ENCODE results near the gene DDX25. TPM values are rescaled to one million over a fixed set of nuclear protein-coding genes. Genes with fewer than 3 reads are reported as not detected.
"Not testable (repeated sequence)": the region's sequence is repeated elsewhere in the genome, so short reads cannot be mapped to it uniquely, and the experiment has no call there.

The DDX25 gene
- total RNA-seq, 1 donor from 2014 or later, result not detected

GRCh38 chr11:125904678-125905077 is 370 bp downstream of the DDX25 start:
- no peak for ATAC-seq

GRCh38 chr11:125910226-125910849 is 6.0 kb downstream of the DDX25 start:
- ATAC-seq, result no peak

GRCh38 chr11:125914601-125915000 is 10.3 kb downstream of the DDX25 start:
- not testable (repeated sequence) for ATAC-seq

- no peak for ATAC-seq
Observed at GRCh38 chr11:125916683-125917347, 12.5 kb downstream of the DDX25 start.

GRCh38 chr11:125918140-125918840 is 14.0 kb downstream of the DDX25 start:
- ATAC-seq, result no peak

- ATAC-seq, result no peak
Observed at GRCh38 chr11:125921042-125921441, 16.7 kb downstream of the DDX25 start.

- no peak for ATAC-seq
Observed at GRCh38 chr11:125922156-125922555, 17.8 kb downstream of the DDX25 start.

- peak; percentile 77 for ATAC-seq
Observed at GRCh38 chr11:125923012-125923579, 18.8 kb downstream of the DDX25 start.

- ATAC-seq, result no peak
Observed at GRCh38 chr11:125923633-125924032, 19.3 kb downstream of the DDX25 start.

- no peak for ATAC-seq
Observed at GRCh38 chr11:125924384-125925007, 20.2 kb downstream of the DDX25 start.

GRCh38 chr11:125925247-125925740 is 21.0 kb downstream of the DDX25 start:
- ATAC-seq, result no peak

GRCh38 chr11:125925804-125926203 is 21.5 kb downstream of the DDX25 start:
- ATAC-seq, result no peak

GRCh38 chr11:125926682-125927081 is 22.4 kb downstream of the DDX25 start:
- ATAC-seq, result no peak

GRCh38 chr11:125929445-125930075 is 25.3 kb downstream of the DDX25 start:
- no peak for ATAC-seq

- ATAC-seq, result no peak
Observed at GRCh38 chr11:125930076-125930450, 25.8 kb downstream of the DDX25 start.

- no peak for ATAC-seq
Observed at GRCh38 chr11:125931116-125931515, 26.8 kb downstream of the DDX25 start.

- ATAC-seq, result no peak
Observed at GRCh38 chr11:125931668-125932067, 27.4 kb downstream of the DDX25 start.

GRCh38 chr11:125932301-125932700 is 28.0 kb downstream of the DDX25 start:
- no peak for ATAC-seq

GRCh38 chr11:125933030-125933813 is 28.9 kb downstream of the DDX25 start:
- no peak for ATAC-seq

GRCh38 chr11:125934473-125934872 is 30.2 kb downstream of the DDX25 start:
- no peak for ATAC-seq

GRCh38 chr11:125935056-125935455 is 30.7 kb downstream of the DDX25 start:
- ATAC-seq, result no peak

All from esophagus mucosa (tissue), 1 donor.